IMR-90 (cell line): ENCODE results near the gene TANGO6. TPM values are rescaled to one million over a fixed set of nuclear protein-coding genes. Genes with fewer than 3 reads are reported as not detected.

Experiments
- ATAC-seq: fragments of 200-7000 bp; cut with Tn5 transposase; 2 replicates; pipeline ENCODE4 v1.9.1; 2020; ENCODE audit warnings: low read depth, mild to moderate bottlenecking, moderate library complexity
- BruUV-seq: library from RNA; stranded (reverse); fragments of 400-500 nt; replicated peaks from 2 replicates; lab custom pipeline; 2021; lab: Mats Ljungman, UMichigan
- CTCF ChIA-PET: fragments of 300-600 bp; formaldehyde crosslinking; extraction: SDS; loops from one replicate; lab custom pipeline; 2021; ENCODE audit warnings: antibody characterized with exemption; lab: Yijun Ruan, JAX
- POLR2A ChIA-PET: fragments of 300-600 bp; sonication (Branson Sonifier 250); formaldehyde crosslinking; loops from one replicate; lab custom pipeline; 2022; ENCODE audit warnings: antibody characterized with exemption; ENCODE audit not compliant: unreplicated experiment; lab: Charles Lee
- DNase-seq: peaks from one replicate; pipeline ENCODE4 v3.0.0; 2013
- H2AFZ ChIP-seq: replicated peaks from 2 replicates; pipeline ENCODE3; 2013; ENCODE audit warnings: low read length, mild to moderate bottlenecking; ENCODE audit not compliant: poor library complexity
- H2AK5ac ChIP-seq: 2 replicates; pipeline ENCODE4 v1.6.1; 2013; ENCODE audit warnings: low read depth, low read length, inconsistent platforms
- H2AK9ac ChIP-seq: replicated peaks from 2 replicates; pipeline ENCODE3; 2013; ENCODE audit warnings: mild to moderate bottlenecking, low read depth, low read length, moderate library complexity; ENCODE audit not compliant: poor library complexity
- H2BK120ac ChIP-seq: 2 replicates; pipeline ENCODE4 v1.6.1; 2013; ENCODE audit warnings: low read depth, low read length, inconsistent platforms
- H2BK15ac ChIP-seq: 3 replicates; pipeline ENCODE4 v1.6.1; 2013; ENCODE audit warnings: low read depth, low read length, inconsistent platforms
- H2BK20ac ChIP-seq: 2 replicates; pipeline ENCODE4 v1.6.1; 2013; ENCODE audit warnings: low read depth, mild to moderate bottlenecking, inconsistent platforms, low read length, moderate library complexity
- H2BK5ac ChIP-seq: 2 replicates; pipeline ENCODE4 v1.6.1; 2013; ENCODE audit warnings: mild to moderate bottlenecking, low read depth, low read length, inconsistent platforms; ENCODE audit not compliant: poor library complexity, severe bottlenecking
- H3K14ac ChIP-seq: replicated peaks from 2 replicates; pipeline ENCODE4 v1.6.1; 2013; ENCODE audit warnings: low read depth, low read length, inconsistent platforms
- H3K18ac ChIP-seq: 2 replicates; pipeline ENCODE4 v1.6.1; 2013; ENCODE audit warnings: low read depth, low read length, control low read depth
- H3K23ac ChIP-seq: 2 replicates; pipeline ENCODE4 v1.6.1; 2013; ENCODE audit warnings: low read depth, low read length, inconsistent platforms
- H3K27ac ChIP-seq: 2 replicates; pipeline ENCODE4 v1.5.1; 2013; ENCODE audit warnings: mild to moderate bottlenecking, control low read depth, low read length; ENCODE audit not compliant: insufficient read depth
- H3K27me3 ChIP-seq: 2 replicates; pipeline ENCODE4 v1.6.1; 2013; ENCODE audit warnings: low read length; ENCODE audit not compliant: control insufficient read depth, insufficient read depth
- H3K36me3 ChIP-seq: 2 replicates; pipeline ENCODE4 v1.6.1; 2013; ENCODE audit warnings: low read length, mixed read lengths; ENCODE audit not compliant: control insufficient read depth, insufficient read depth
- H3K4ac ChIP-seq: 2 replicates; pipeline ENCODE4 v1.6.1; 2013; ENCODE audit warnings: low read depth, low read length, inconsistent platforms
- H3K4me1 ChIP-seq: 2 replicates; pipeline ENCODE4 v1.6.1; 2013; ENCODE audit warnings: low read length, mixed read lengths; ENCODE audit not compliant: control insufficient read depth, insufficient read depth
- H3K4me2 ChIP-seq: 2 replicates; pipeline ENCODE4 v1.6.1; 2013; ENCODE audit warnings: low read depth, mild to moderate bottlenecking, control low read depth, low read length, moderate library complexity
- H3K4me3 ChIP-seq: 2 replicates; pipeline ENCODE4 v1.5.1; 2013; ENCODE audit warnings: low read depth, mild to moderate bottlenecking, control low read depth, low read length, moderate library complexity; ENCODE audit not compliant: insufficient read depth
- H3K56ac ChIP-seq: 2 replicates; pipeline ENCODE4 v1.6.1; 2013; ENCODE audit warnings: low read length, inconsistent platforms; ENCODE audit not compliant: insufficient read depth; ENCODE audit errors: extremely low read depth
- H3K79me1 ChIP-seq, 2 experiments: 2 replicates each; pipeline ENCODE4 v1.6.1; 2013; ENCODE audit warnings: low read length in 2 of 2, inconsistent platforms in 1 of 2, low read depth in 1 of 2
- H3K9ac ChIP-seq: 2 replicates; pipeline ENCODE4 v1.6.1; 2013; ENCODE audit warnings: low read depth, low read length, control low read depth
- H3K9me1 ChIP-seq: 2 replicates; pipeline ENCODE4 v1.6.1; 2013; ENCODE audit warnings: low read length, inconsistent platforms; ENCODE audit not compliant: insufficient read depth
- H3K9me3 ChIP-seq: 2 replicates; pipeline ENCODE4 v1.6.1; 2013; ENCODE audit warnings: low read length; ENCODE audit not compliant: control insufficient read depth, insufficient read depth
- H4K20me1 ChIP-seq: 2 replicates; pipeline ENCODE4 v1.6.1; 2013; ENCODE audit warnings: low read length, inconsistent platforms; ENCODE audit not compliant: insufficient read depth
- H4K5ac ChIP-seq: 2 replicates; pipeline ENCODE4 v1.6.1; 2013; ENCODE audit warnings: mild to moderate bottlenecking, low read depth, low read length, control low read depth
- H4K8ac ChIP-seq, 2 experiments: 2 replicates each; pipeline ENCODE4 v1.6.1; 2013; ENCODE audit warnings: low read depth in 2 of 2, low read length in 2 of 2, control low read depth in 1 of 2, inconsistent platforms in 1 of 2
- H4K91ac ChIP-seq: 2 replicates; pipeline ENCODE4 v1.6.1; 2013; ENCODE audit warnings: low read depth, low read length, inconsistent platforms; ENCODE audit not compliant: insufficient read depth
- BHLHE40 ChIP-seq: fragments of 150-350 bp; IDR thresholded peaks from 2 replicates; pipeline ENCODE4 v1.6.1; 2016; ENCODE audit warnings: mild to moderate bottlenecking, low read depth, low read length
- CEBPB ChIP-seq: IDR thresholded peaks from 2 replicates; pipeline ENCODE4 v1.6.1; 2012; ENCODE audit warnings: low read depth, low read length, improper control_type of control experiment
- CHD1 ChIP-seq: IDR thresholded peaks from 2 replicates; pipeline ENCODE4 v1.6.1; 2012; ENCODE audit warnings: low read depth, low read length, improper control_type of control experiment
- FOS ChIP-seq: fragments of 150-350 bp; IDR thresholded peaks from 2 replicates; pipeline ENCODE4 v1.6.1; 2016; ENCODE audit warnings: low read depth, low read length
- MAFK ChIP-seq: IDR thresholded peaks from 2 replicates; pipeline ENCODE4 v1.6.1; 2012; ENCODE audit warnings: low read depth, low read length, improper control_type of control experiment
- MAZ ChIP-seq: IDR thresholded peaks from 2 replicates; pipeline ENCODE4 v1.6.1; 2012; ENCODE audit warnings: low read depth, mild to moderate bottlenecking, low read length, improper control_type of control experiment, moderate library complexity, borderline replicate concordance
- MXI1 ChIP-seq: IDR thresholded peaks from 2 replicates; pipeline ENCODE4 v1.6.1; 2012; ENCODE audit warnings: low read depth, mild to moderate bottlenecking, low read length, moderate library complexity, borderline replicate concordance
- NFE2L2 ChIP-seq: fragments of 150-350 bp; IDR thresholded peaks from 2 replicates; pipeline ENCODE4 v1.6.1; 2016; ENCODE audit warnings: low read depth, mild to moderate bottlenecking, low read length
- POLR2A ChIP-seq: IDR thresholded peaks from 2 replicates; pipeline ENCODE4 v1.6.1; 2012; ENCODE audit warnings: mild to moderate bottlenecking, low read depth, low read length
- RAD21 ChIP-seq: IDR thresholded peaks from 2 replicates; pipeline ENCODE4 v1.6.1; 2012; ENCODE audit warnings: low read length, improper control_type of control experiment
- RCOR1 ChIP-seq: IDR thresholded peaks from 2 replicates; pipeline ENCODE4 v1.6.1; 2012; ENCODE audit warnings: mild to moderate bottlenecking, low read length, improper control_type of control experiment; ENCODE audit not compliant: insufficient replicate concordance
- SMC3 ChIP-seq: fragments of 150-350 bp; IDR thresholded peaks from 2 replicates; pipeline ENCODE4 v1.6.1; 2016; ENCODE audit warnings: low read depth, mild to moderate bottlenecking, antibody characterized with exemption, low read length, moderate library complexity
- WGBS, 2 experiments: methylation state at CpG; one replicate each; pipeline versions ENCODE4 v1.1.5 to v1.1.7; 2013; ENCODE audit warnings: missing lambda C conversion rate in 2 of 2; ENCODE audit not compliant: insufficient read length in 1 of 2; ENCODE audit errors: extremely low coverage in 2 of 2; 5-methylcytosine and 5-hydroxymethylcytosine counted together
- dilution Hi-C: fragments of 300-500 bp; cut with HindIII; formaldehyde crosslinking; loops from one replicate; pipeline ENCODE4 v1.14.3; 2018; ENCODE audit warnings: low sequenced_read_pairs; ENCODE audit not compliant: unreplicated experiment
- in situ Hi-C: fragments of 300-500 bp; cut with MboI; formaldehyde crosslinking; loops from 3 replicates; pipeline ENCODE4 v1.14.3; 2019; ENCODE audit warnings: low sequenced_read_pairs, inconsistent platforms, mixed read lengths
- intact Hi-C: fragments of 100-400 bp; cut with micrococcal nuclease; formaldehyde crosslinking; loops from 2 replicates; pipeline ENCODE4 v1.10.0; 2022
- polyA plus RNA-seq, 3 experiments: library from polyadenylated mRNA; depleted of rRNA; stranded (reverse); fragments of >200 nt; gene quantifications; 2 replicates each; pipeline ENCODE4 v1.2.3, GENCODE V29; 2012; ENCODE audit warnings: low replicate concordance in 1 of 3
- total RNA-seq: library from RNA; depleted of rRNA; stranded (reverse); fragments of >200 nt; gene quantifications from 2 replicates; pipeline ENCODE4 v1.2.3, GENCODE V29; 2012
- TF ChIP-seq, protein P1 (sequence below): fragments of 150-350 bp; IDR thresholded peaks from 2 replicates; pipeline ENCODE4 v1.6.1; 2017; ENCODE audit warnings: mild to moderate bottlenecking, antibody characterized with exemption, low read length, low read depth
- TF ChIP-seq, protein P2 (sequence below): conservative IDR thresholded peaks from 2 replicates; pipeline ENCODE4 v1.5.1; 2012; ENCODE audit warnings: mild to moderate bottlenecking, low read depth, low read length, improper control_type of control experiment
- TF ChIP-seq, protein P3 (sequence below): fragments of 150-350 bp; IDR thresholded peaks from 2 replicates; pipeline ENCODE4 v1.6.1; 2016; ENCODE audit warnings: low read depth, mild to moderate bottlenecking, low read length, moderate library complexity, borderline replicate concordance

Gene TANGO6
- total and polyA plus RNA-seq, 2 of the 4 experiments (the other 2 are of a cell fraction), result 6.7 to 22.4 TPM

DNA sequence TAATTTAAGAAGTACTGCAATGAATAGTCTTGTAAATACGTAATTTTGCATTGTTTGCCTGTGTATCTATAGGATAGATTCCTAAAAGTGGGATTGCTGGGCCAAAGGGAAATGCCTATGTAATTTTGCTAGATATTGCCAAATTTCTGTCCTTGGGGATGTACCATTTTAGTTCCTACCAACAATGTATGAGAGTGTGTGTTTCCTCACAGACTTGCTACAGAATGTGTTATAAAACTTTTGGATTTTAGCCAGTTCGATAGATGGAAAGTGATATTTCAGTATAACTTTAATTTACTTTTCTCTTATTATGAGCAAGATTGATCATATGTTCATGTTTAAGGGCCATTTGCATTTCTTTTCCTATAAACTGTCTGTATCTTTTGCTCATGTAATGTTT, 8.3 kb downstream of the TANGO6 start:
- Histone ChIP-seq H3K4ac (no peak overlapping the region), H2BK5ac (no peak overlapping the region), H2AFZ (no peak overlapping the region), H4K91ac (no peak overlapping the region), H3K27me3 (no peaks in the 10 kb centered on the region), H3K9me1 (no peaks in the 10 kb centered on the region), H2AK9ac (no peak overlapping the region), H3K18ac (no peak overlapping the region), H4K8ac (no peak overlapping the region), H4K20me1 (0 out of 2 replicates have a peak, but pooled peaks cover 3% of the 10 kb centered on the region), H3K79me1 (peaks cover 8 to 22% of the 10 kb centered on the region in 2 experiments; a peak in 3 of 4 replicates), H3K14ac (no peak overlapping the region), H3K9ac (no peak overlapping the region), H3K4me2 (no peak overlapping the region), H2BK20ac (no peak overlapping the region), H2BK120ac (no peak overlapping the region), H2AK5ac (no peak overlapping the region), H3K4me3 (no peak overlapping the region), H2BK15ac (no peak overlapping the region), H3K9me3 (no peaks in the 10 kb centered on the region), H4K5ac (no peak overlapping the region), H3K27ac (no peak overlapping the region), H3K56ac (no peak overlapping the region), H3K36me3 (no peaks in the 10 kb centered on the region), H3K4me1 (no peaks in the 10 kb centered on the region; the same call in 1 of the 2 replicates), H3K23ac (no peak overlapping the region)
- no CpG with 5 or more reads among the region's 2 CpGs for WGBS, 2 experiments
- ChIA-PET CTCF (no interaction called here), POLR2A (no interaction called here)
- intact Hi-C loops, result no loop called here
- DNase-seq (no peak), ATAC-seq (no peak)
- dilution Hi-C loops, result no loop called here
- TF ChIP-seq MAZ (no peak), FOS (no peak), RCOR1 (no peak), BHLHE40 (no peak), SMC3 (no peak), RAD21 (no peak), MXI1 (no peak), NFE2L2 (no peak), POLR2A (no peak), CHD1 (no peak), CEBPB (no peak), MAFK (no peak)
- TF ChIP-seq, protein P1, sequence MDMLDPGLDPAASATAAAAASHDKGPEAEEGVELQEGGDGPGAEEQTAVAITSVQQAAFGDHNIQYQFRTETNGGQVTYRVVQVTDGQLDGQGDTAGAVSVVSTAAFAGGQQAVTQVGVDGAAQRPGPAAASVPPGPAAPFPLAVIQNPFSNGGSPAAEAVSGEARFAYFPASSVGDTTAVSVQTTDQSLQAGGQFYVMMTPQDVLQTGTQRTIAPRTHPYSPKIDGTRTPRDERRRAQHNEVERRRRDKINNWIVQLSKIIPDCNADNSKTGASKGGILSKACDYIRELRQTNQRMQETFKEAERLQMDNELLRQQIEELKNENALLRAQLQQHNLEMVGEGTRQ, result no peak
- TF ChIP-seq, protein P2, sequence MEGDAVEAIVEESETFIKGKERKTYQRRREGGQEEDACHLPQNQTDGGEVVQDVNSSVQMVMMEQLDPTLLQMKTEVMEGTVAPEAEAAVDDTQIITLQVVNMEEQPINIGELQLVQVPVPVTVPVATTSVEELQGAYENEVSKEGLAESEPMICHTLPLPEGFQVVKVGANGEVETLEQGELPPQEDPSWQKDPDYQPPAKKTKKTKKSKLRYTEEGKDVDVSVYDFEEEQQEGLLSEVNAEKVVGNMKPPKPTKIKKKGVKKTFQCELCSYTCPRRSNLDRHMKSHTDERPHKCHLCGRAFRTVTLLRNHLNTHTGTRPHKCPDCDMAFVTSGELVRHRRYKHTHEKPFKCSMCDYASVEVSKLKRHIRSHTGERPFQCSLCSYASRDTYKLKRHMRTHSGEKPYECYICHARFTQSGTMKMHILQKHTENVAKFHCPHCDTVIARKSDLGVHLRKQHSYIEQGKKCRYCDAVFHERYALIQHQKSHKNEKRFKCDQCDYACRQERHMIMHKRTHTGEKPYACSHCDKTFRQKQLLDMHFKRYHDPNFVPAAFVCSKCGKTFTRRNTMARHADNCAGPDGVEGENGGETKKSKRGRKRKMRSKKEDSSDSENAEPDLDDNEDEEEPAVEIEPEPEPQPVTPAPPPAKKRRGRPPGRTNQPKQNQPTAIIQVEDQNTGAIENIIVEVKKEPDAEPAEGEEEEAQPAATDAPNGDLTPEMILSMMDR, result no peak
- TF ChIP-seq, protein P3, sequence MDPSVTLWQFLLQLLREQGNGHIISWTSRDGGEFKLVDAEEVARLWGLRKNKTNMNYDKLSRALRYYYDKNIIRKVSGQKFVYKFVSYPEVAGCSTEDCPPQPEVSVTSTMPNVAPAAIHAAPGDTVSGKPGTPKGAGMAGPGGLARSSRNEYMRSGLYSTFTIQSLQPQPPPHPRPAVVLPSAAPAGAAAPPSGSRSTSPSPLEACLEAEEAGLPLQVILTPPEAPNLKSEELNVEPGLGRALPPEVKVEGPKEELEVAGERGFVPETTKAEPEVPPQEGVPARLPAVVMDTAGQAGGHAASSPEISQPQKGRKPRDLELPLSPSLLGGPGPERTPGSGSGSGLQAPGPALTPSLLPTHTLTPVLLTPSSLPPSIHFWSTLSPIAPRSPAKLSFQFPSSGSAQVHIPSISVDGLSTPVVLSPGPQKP, result no peak
- in situ Hi-C loops, result no loop called here
- no TSS peak for BruUV-seq
